Breast epithelium (tissue), 4 donors: ENCODE results near the gene ZNF587. TPM values are rescaled to one million over a fixed set of nuclear protein-coding genes. Genes with fewer than 3 reads are reported as not detected.
"Not testable (repeated sequence)": the region's sequence is repeated elsewhere in the genome, so short reads cannot be mapped to it uniquely, and the experiment has no call there.

Experiments
- DNase-seq, 2 donors: peaks; one replicate each; pipeline ENCODE4 v3.0.0-alpha.2; 2019; ENCODE audit warnings: low spot score in 2 of 2
- H3K27ac ChIP-seq, 2 donors: fragments of 200-600 bp; sonication (generic) in 1 of 2; one replicate each; pipeline ENCODE4 v1.5.1; 2016 to 2019; ENCODE audit warnings: mild to moderate bottlenecking in 1 of 2
- H3K27me3 ChIP-seq, 2 donors: fragments of 200-600 bp; sonication (generic) in 1 of 2; one replicate each; pipeline versions ENCODE4 v1.5.1 to v1.6.0; 2017 to 2019; ENCODE audit warnings: control low read depth in 1 of 2, mild to moderate bottlenecking in 1 of 2
- H3K36me3 ChIP-seq: fragments of 200-600 bp; one replicate; pipeline ENCODE4 v1.5.1; 2019
- H3K4me1 ChIP-seq, 2 donors: fragments of 200-600 bp; sonication (generic); one replicate each; pipeline ENCODE4 v1.5.1; 2016 to 2019; ENCODE audit warnings: control low read depth in 1 of 2
- H3K4me3 ChIP-seq, 3 donors: fragments of 200-600 bp; sonication (generic); 1 replicate in 2 of 3; 2 replicates in 1 of 3; pipeline ENCODE4 v1.5.1; 2016 to 2019; ENCODE audit warnings: mild to moderate bottlenecking in 3 of 3, moderate library complexity in 2 of 3
- H3K9me3 ChIP-seq, 2 donors: fragments of 200-600 bp; sonication (generic) in 1 of 2; one replicate each; pipeline ENCODE4 v1.5.1; 2016 to 2019; ENCODE audit warnings: control low read depth in 1 of 2
- POLR2A ChIP-seq: fragments of 450-650 bp; IDR thresholded peaks from one replicate; pipeline ENCODE4 v1.6.1; 2016; ENCODE audit warnings: antibody characterized with exemption, mild to moderate bottlenecking, moderate library complexity
- POLR2AphosphoS5 ChIP-seq, 3 donors: sonication (generic); formaldehyde crosslinking; IDR thresholded peaks; one replicate each; pipeline ENCODE4 v1.6.1; 2017; ENCODE audit warnings: antibody characterized with exemption in 3 of 3
- intact Hi-C: fragments of 100-400 bp; cut with DNase I; formaldehyde crosslinking; loops from one replicate; pipeline ENCODE4 v1.15.1; 2023; ENCODE audit warnings: low total_unique reads
- total RNA-seq, 3 donors: library from RNA; depleted of rRNA; stranded (reverse); fragments of >200 nt; gene quantifications; one replicate each; pipeline ENCODE4 v1.1.0, GENCODE V29; 2016
- TF ChIP-seq, protein P1 (sequence below), 3 donors: fragments of 450-650 bp; IDR thresholded peaks; one replicate each; pipeline ENCODE4 v1.5.1; 2016 to 2017; ENCODE audit warnings: antibody characterized with exemption in 3 of 3, mild to moderate bottlenecking in 3 of 3, moderate library complexity in 3 of 3

The ZNF587 gene
- total RNA-seq, 3 donors from 2014 or later: 14.4 to 45.4 (median 35.1) TPM

- peaks cover 83 to 89% of the 10 kb centered on the region in 2 donors for H3K9me3 ChIP-seq
- H3K27me3 ChIP-seq: no peaks in the 10 kb centered on the region
- no peaks in the 10 kb centered on the region for H3K4me1 ChIP-seq
- H3K4me3 ChIP-seq: no peak overlapping the region
- no peak for TF ChIP-seq POLR2A
- TF ChIP-seq, protein P1, sequence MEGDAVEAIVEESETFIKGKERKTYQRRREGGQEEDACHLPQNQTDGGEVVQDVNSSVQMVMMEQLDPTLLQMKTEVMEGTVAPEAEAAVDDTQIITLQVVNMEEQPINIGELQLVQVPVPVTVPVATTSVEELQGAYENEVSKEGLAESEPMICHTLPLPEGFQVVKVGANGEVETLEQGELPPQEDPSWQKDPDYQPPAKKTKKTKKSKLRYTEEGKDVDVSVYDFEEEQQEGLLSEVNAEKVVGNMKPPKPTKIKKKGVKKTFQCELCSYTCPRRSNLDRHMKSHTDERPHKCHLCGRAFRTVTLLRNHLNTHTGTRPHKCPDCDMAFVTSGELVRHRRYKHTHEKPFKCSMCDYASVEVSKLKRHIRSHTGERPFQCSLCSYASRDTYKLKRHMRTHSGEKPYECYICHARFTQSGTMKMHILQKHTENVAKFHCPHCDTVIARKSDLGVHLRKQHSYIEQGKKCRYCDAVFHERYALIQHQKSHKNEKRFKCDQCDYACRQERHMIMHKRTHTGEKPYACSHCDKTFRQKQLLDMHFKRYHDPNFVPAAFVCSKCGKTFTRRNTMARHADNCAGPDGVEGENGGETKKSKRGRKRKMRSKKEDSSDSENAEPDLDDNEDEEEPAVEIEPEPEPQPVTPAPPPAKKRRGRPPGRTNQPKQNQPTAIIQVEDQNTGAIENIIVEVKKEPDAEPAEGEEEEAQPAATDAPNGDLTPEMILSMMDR (IDR thresholded peaks at IDR 0.05): no peak
- TF ChIP-seq POLR2AphosphoS5 (IDR thresholded peaks at IDR 0.05): no peak
- no peak overlapping the region for H3K27ac ChIP-seq
- H3K36me3 ChIP-seq: no peaks in the 10 kb centered on the region
- no peak for DNase-seq
- intact Hi-C loops: no loop called here
Observed at GRCh38 chr19:57867868-57868492, 18.3 kb downstream of the ZNF587 start.

DNA sequence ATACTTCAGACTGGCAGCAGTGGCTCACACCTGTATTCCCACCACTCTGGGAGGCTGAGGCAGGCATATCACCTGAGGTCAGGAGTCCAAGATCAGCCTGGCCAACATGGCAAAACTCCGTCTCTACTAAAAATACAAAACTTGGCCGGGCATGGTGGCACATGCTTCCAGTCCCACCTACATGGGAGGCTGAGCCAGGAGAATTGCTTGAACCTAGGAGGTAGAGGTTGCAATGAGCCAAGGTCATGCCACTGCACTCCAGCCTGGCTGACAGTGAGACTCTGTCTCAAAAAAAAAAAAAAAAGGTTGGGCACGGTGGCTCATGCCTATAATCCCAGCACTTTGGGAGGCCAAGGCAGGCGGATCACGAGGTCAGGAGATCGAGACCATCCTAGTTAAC lies 20.0 kb downstream of the ZNF587 start:
- peaks cover 87 to 93% of the 10 kb centered on the region in 2 donors for H3K9me3 ChIP-seq
- intact Hi-C loops, DNase-seq, H3K36me3 ChIP-seq, H3K4me1 ChIP-seq, H3K4me3 ChIP-seq, H3K27ac ChIP-seq, H3K27me3 ChIP-seq: not testable (repeated sequence)

- TF ChIP-seq POLR2A (no peak), POLR2AphosphoS5 (IDR thresholded peaks at IDR 0.05) (no peak)
- TF ChIP-seq, protein P1 (IDR thresholded peaks at IDR 0.05): no peak
- Histone ChIP-seq H3K9me3 (peaks cover 87 to 90% of the 10 kb centered on the region in 2 donors), H3K4me1 (no peaks in the 10 kb centered on the region), H3K4me3 (no peak overlapping the region), H3K27me3 (no peaks in the 10 kb centered on the region), H3K27ac (no peak overlapping the region), H3K36me3 (no peaks in the 10 kb centered on the region)
- intact Hi-C loops: no loop called here
- DNase-seq: no peak
Observed at GRCh38 chr19:57870225-57870624, 20.6 kb downstream of the ZNF587 start.

DNA sequence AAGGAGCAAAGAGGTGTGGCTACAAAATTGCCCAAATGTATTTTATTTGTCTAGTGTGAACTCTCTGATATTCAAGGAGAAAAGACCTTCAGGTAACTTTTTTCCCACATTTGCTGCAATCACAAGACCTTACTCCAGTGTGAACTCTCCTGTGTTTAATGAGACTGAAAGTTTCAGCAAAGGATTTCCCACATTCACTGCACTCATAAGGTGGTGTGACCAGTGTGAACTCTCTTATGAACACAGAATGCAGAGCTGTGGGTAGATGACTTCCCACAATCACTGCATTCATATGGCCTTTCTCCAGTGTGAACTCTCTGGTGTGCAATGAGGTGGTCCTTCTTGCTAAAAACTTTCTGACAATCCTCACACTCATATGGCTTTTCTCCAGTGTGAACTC lies 22.8 kb downstream of the ZNF587 start:
- no peaks in the 10 kb centered on the region for H3K36me3 ChIP-seq
- H3K27ac ChIP-seq: no peak overlapping the region
- intact Hi-C loops: no loop called here
- DNase-seq: no peak
- no peak overlapping the region for H3K4me3 ChIP-seq
- no peaks in the 10 kb centered on the region for H3K27me3 ChIP-seq
- H3K4me1 ChIP-seq: no peaks in the 10 kb centered on the region
- TF ChIP-seq POLR2A (no peak), POLR2AphosphoS5 (IDR thresholded peaks at IDR 0.05) (no peak)
- TF ChIP-seq, protein P1 (IDR thresholded peaks at IDR 0.05): no peak
- peaks cover 87 to 94% of the 10 kb centered on the region in 2 donors for H3K9me3 ChIP-seq

- H3K36me3 ChIP-seq, H3K27ac ChIP-seq, H3K27me3 ChIP-seq, H3K4me1 ChIP-seq, DNase-seq, intact Hi-C loops: not testable (repeated sequence)
- peak overlapping the region in 1 of 3 donors; percentile 6 for H3K4me3 ChIP-seq
- peaks cover 78 to 90% of the 10 kb centered on the region in 2 donors for H3K9me3 ChIP-seq
Observed at GRCh38 chr19:57873883-57874799, 24.5 kb downstream of the ZNF587 start.

DNA sequence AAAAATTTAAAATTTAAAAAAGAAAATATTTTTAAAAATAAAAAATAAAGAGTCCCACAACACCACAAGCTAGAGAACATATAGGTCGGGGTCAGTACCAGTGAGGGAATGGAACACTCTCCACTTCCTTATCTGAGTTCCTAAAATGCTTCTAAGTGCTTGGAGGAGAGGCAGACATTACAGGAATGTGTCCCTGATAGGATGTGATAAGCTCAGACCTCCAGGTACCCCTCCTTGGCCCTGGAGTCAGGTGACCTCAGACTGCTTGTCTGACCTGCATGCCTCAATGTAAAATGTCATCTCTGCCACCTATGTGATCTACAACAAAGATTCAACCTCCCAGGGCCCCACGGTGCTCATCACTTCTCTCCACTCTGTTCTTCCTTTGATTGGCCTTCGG lies 36.4 kb downstream of the ZNF587 start:
- Histone ChIP-seq H3K9me3 (peaks cover 25 to 45% of the 10 kb centered on the region in 2 donors), H3K36me3 (no peaks in the 10 kb centered on the region)

More for the DNA sequence above, 36.4 kb downstream of the ZNF587 start:
- H3K27ac ChIP-seq: no peak overlapping the region
- no peak for DNase-seq
- no peaks in the 10 kb centered on the region for H3K27me3 ChIP-seq
- no peak for TF ChIP-seq POLR2AphosphoS5 (IDR thresholded peaks at IDR 0.05)
- intact Hi-C loops: no loop called here
- no peak overlapping the region for H3K4me3 ChIP-seq
- H3K4me1 ChIP-seq: peaks cover 0 to 4% of the 10 kb centered on the region in 2 donors
